ENCODE measurements around the gene KIF21B.

The KIF21B gene

DNA sequence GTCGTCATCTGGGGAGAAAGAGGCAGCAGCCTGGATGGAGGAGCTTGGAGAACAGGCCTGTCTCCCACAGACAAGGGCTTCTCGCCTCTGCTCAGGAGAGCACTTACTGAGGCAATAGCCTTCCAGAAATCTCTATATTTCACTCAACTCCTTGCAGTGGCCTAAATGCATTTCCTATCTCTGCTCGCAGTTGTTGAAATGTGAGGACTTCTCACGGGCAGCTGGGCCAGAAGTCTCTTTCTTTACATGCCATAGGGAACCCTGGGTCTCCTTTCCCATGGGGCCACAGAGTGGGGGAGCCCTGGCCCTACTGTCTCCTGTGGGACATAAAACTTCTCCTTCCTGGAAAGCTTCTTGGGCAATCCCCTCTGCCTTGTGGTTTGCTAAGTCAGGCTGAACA, 43.5 kb upstream of the KIF21B start:
- TF ChIP-seq POLR2AphosphoS5 (IDR thresholded peaks at IDR 0.05; ENCODE audit: low read depth, low read length) (no peak), FOXP2 (optimal IDR thresholded peaks at IDR 0.05; ENCODE audit: borderline replicate concordance, extremely low read depth, extremely low read length, insufficient read depth) (no peak), SIN3A (IDR thresholded peaks at IDR 0.05; ENCODE audit: borderline replicate concordance, insufficient read depth, low read length) (no peak), TAF1 (IDR thresholded peaks at IDR 0.05; ENCODE audit: borderline replicate concordance, insufficient read depth, low read length) (no peak), REST (IDR thresholded peaks at IDR 0.05; ENCODE audit: insufficient read depth in 1 of 2, low read depth in 2 of 2, low read length in 2 of 2) (no peak)

- TF ChIP-seq POLR2AphosphoS5 (IDR thresholded peaks at IDR 0.05; ENCODE audit: low read depth, low read length) (no peak), FOXP2 (optimal IDR thresholded peaks at IDR 0.05; ENCODE audit: borderline replicate concordance, extremely low read depth, extremely low read length, insufficient read depth) (no peak), REST (IDR thresholded peaks at IDR 0.05; ENCODE audit: insufficient read depth in 1 of 2, low read depth in 2 of 2, low read length in 2 of 2) (no peak), SIN3A (IDR thresholded peaks at IDR 0.05; ENCODE audit: borderline replicate concordance, insufficient read depth, low read length) (no peak), TAF1 (IDR thresholded peaks at IDR 0.05; ENCODE audit: borderline replicate concordance, insufficient read depth, low read length) (no peak)
These were observed 42.2 kb upstream of the KIF21B start for GRCh38 chr1:201065686-201066085.

GRCh38 chr1:201064806-201065205, 41.3 kb upstream of the KIF21B start:
- TF ChIP-seq FOXP2 (optimal IDR thresholded peaks at IDR 0.05; ENCODE audit: borderline replicate concordance, extremely low read depth, extremely low read length, insufficient read depth): no peak
- no peak for TF ChIP-seq REST (IDR thresholded peaks at IDR 0.05; ENCODE audit: insufficient read depth in 1 of 2, low read depth in 2 of 2, low read length in 2 of 2)
- no peak for TF ChIP-seq SIN3A (IDR thresholded peaks at IDR 0.05; ENCODE audit: borderline replicate concordance, insufficient read depth, low read length)
- TF ChIP-seq POLR2AphosphoS5 (IDR thresholded peaks at IDR 0.05; ENCODE audit: low read depth, low read length): no peak
- no peak for TF ChIP-seq TAF1 (IDR thresholded peaks at IDR 0.05; ENCODE audit: borderline replicate concordance, insufficient read depth, low read length)

DNA sequence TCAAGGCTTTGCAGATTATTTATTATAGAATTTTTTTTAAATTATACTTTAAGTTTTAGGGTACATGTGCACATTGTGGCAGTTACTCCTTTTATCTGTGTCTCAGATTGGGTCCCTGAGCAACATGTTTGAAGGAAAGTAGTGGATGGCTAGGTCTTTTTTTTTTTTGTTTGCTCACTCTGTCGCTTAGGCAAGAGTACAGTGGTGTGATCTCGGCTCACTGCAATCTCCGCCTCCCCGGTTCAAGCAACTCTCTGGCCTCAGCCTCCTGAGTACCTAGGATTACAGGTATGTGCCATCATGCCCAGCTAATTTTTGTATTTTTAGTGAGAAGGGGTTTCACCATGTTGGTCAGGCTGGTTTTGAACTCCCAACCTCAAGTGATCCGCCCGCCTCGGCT, 39.6 kb upstream of the KIF21B start:
- no peak for TF ChIP-seq SIN3A (IDR thresholded peaks at IDR 0.05; ENCODE audit: borderline replicate concordance, insufficient read depth, low read length)
- TF ChIP-seq TAF1 (IDR thresholded peaks at IDR 0.05; ENCODE audit: borderline replicate concordance, insufficient read depth, low read length): no peak
- TF ChIP-seq FOXP2 (optimal IDR thresholded peaks at IDR 0.05; ENCODE audit: borderline replicate concordance, extremely low read depth, extremely low read length, insufficient read depth): no peak
- TF ChIP-seq POLR2AphosphoS5 (IDR thresholded peaks at IDR 0.05; ENCODE audit: low read depth, low read length): no peak
- TF ChIP-seq REST (IDR thresholded peaks at IDR 0.05; ENCODE audit: insufficient read depth in 1 of 2, low read depth in 2 of 2, low read length in 2 of 2): no peak

Data from PFSK-1 (cell line).